Stimulated activated CD4-positive, alpha-beta T cell treated with anti-CD3 and anti-CD28 coated beads, TNF-alpha, amount 100 ng/mL, for 4 hours (primary cell): ENCODE data around the gene PDZRN4.
"Not testable (repeated sequence)": the region's sequence is repeated elsewhere in the genome, so short reads cannot be mapped to it uniquely, and the experiment has no call there.

ENCODE experiments used
- DNase-seq, 3 experiments: peaks; one replicate each; pipeline ENCODE4 v3.0.0-alpha.2; 2020; ENCODE audit warnings: low read depth in 3 of 3

The PDZRN4 gene

DNA sequence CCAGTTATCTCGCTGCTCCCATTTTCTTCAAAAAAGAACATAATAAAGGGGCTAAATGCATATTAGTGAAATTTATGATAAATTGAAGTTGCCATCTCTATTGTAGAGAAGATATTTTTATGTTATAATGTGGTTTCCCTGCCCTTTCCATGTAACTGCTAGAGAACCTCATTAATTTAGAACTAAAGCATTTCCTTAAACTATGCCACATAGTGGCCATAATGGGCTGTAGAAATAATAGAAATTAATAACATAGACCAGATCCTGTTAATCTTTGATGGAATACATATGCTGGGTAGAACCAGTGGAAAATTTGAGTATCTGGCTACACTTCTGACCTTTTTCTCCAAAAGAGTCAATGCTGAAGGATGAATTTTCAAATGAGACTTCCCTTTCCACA lies 376.7 kb downstream of the PDZRN4 start:
- DNase-seq: no peak

GRCh38 chr12:41566703-41567102 lies 378.6 kb downstream of the PDZRN4 start:
- no peak for DNase-seq

GRCh38 chr12:41573445-41573844 lies 385.3 kb downstream of the PDZRN4 start:
- DNase-seq: no peak

GRCh38 chr12:41576925-41577324 lies 388.8 kb downstream of the PDZRN4 start:
- DNase-seq: no peak

DNA sequence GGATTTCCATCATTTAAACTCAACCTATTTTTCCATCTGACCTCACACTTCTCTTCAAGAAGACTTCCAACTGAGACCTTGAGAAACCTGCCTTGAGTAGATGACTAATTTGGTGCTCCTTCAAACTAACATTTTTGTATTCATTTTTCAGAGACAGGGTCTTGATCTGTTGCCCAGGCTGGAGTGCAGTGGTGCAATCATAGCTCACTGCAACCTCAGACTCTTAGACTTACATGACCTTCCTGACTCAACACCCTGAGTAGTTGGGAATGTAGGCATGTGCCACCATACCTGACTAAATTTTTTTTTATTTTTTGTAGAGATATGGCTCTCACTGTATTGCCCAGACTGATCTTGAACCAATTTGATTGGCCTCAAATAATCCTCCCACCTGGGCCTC lies 389.9 kb downstream of the PDZRN4 start:
- no peak for DNase-seq

- no peak for DNase-seq
These were observed 397.7 kb downstream of the PDZRN4 start for GRCh38 chr12:41585784-41586183.

- DNase-seq: no peak
These were observed 399.5 kb downstream of the PDZRN4 start for GRCh38 chr12:41587574-41587973.

DNA sequence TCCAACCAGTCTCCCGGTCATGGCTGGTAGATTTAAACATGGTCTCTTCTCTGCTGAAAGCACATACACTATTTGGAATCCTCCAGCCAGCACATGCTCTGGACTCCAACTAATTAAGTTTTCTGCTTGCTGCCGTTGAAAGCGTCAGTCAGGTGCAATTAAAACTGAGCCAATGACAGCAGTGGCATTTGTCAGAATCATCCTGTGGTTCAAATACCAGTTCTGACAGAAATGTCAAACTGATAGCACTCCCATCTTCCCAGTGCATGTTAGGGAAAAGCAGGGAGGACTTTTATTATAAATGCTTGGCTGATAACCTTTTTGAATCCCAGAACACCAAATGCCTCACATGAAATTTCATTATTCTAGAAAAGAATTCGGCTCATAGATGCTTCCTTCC lies 401.8 kb downstream of the PDZRN4 start:
- DNase-seq: no peak

DNA sequence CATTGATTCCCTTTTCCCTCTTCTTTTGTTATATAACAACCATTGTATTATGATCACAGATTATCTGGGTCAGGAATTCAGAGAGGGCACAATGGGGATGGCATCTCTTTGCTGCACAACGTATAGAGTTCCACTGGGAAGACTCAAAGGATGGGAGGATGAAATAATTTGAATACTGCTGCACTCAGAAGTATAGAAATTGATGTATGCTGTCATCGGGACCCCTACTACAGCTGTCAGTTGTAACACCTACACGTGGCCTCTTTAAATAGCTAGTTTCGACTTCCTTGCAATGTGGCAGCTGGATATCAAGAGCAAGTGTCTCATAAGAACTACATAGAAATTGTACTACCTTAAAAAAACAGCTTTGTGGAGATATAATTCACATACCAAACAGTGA lies 408.1 kb downstream of the PDZRN4 start:
- DNase-seq: no peak

DNA sequence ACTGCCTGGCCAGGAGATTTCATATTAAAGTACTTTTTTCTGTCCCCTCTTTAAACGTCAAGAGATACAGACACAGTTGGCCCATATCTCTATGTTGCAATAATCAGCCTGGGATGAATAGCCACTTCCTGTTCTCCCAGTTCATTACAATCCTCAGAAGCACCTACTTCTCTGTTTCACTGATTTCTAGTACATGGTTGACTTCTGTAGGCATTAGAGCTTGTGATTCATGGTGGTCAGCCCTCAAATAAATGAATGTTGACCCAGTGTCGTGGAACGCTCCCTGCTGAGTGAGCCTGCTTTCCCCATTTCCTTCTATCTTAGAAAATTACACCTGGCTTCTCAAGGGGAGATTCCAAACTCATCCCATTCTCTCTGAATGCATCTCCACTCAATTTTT lies 416.7 kb downstream of the PDZRN4 start:
- DNase-seq: no peak

DNA sequence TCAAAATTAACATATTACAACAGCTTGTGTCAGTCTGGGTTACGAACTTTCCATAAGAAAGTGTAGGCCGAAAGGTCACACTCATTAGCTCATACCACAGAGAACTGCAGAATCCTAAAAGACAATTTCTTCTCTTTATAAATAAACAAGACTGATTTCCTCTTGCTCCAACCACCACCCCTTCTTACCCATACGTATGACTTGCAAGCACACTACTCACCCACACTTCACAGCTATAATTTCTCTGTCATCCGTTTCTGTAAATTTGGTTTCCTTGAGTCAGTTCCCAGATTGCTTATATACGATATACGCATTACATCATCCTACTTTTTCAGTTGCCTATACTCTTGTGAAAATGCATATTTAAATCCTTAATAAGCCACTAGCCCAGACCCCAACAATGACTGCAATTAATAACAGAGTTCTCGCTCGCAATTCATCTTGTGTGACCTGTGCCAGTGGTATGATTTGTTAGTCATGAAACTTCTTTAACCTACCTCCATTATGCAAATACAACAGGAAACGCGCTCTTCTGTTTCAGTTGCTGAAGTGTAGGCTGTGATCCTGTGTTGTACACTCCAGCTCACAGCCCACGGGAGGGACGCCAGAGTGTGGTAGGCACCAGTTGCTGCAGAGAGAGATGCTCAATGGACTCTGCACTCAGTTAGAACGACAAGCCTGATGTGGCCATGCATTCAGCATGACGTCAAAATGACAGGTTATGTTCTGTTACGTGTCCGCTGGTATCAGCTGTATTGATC lies 417.6 kb downstream of the PDZRN4 start:
- DNase-seq: no peak

- DNase-seq: no peak
These were observed 418.6 kb downstream of the PDZRN4 start for GRCh38 chr12:41606468-41607445.

DNA sequence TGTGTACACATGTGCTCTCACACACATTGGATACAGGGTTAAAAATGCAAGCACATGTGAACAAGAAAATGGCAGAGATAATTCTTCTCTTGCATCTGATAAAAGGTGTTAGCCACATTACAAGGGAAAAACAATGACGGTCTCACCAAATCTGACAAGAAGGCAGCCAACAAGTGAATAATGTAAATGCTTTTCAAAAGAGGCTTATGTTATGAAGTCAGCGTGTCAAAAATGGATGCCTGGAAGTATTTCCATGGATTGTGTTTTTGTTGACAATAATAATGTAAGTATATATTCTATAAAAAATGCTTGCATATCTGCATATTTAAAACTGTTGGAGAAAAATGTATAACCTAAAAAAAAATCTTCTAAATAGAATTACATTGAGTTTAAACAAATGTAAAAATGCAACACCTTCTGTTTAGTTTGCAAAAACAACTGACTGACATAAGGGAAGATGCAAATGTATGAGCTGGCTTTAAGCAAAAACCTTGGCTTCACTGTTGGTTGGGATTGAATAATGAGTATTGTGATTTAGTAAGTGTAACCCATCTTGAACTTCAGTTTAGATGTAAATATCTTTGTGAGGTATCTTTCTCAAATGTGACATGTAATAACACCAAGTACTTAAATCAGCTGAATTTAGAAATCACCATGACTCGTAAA lies 424.9 kb downstream of the PDZRN4 start:
- DNase-seq: no peak

GRCh38 chr12:41615174-41615573 lies 427.1 kb downstream of the PDZRN4 start:
- DNase-seq: not testable (repeated sequence)

- no peak for DNase-seq
These were observed 431.6 kb downstream of the PDZRN4 start for GRCh38 chr12:41619705-41620104.

DNA sequence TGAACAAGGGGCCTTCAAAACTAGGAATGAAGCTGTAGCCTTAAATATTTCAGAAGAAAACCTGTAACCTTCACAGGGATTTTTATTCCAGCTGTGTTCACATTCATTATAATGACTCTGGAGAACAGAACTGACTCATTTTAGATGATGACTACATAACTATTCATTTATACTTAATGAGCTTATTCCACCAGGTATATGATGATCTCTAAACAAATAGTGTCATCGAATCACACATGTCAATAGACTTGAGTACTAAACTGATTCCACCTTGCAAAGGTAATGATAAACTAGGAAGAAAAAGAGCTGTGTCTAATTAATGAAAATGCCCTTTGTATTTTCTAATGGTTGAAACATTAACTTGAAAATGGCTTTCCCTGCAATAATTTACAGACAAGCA lies 433.2 kb downstream of the PDZRN4 start:
- no peak for DNase-seq
